Activated CD4-positive, alpha-beta T cell treated with anti-CD3 and anti-CD28 coated beads, Interleukin-2, amount 50 U/mL, for 24 hours (primary cell): ENCODE results near the gene MEPCE.

Source experiments
- DNase-seq, 2 donors: peaks; one replicate each; pipeline ENCODE4 v3.0.0-alpha.2; 2020; ENCODE audit warnings: low read depth in 1 of 2, low spot score in 1 of 2

The MEPCE gene

GRCh38 chr7:100406767-100407166 lies 22.9 kb upstream of the MEPCE start:
- DNase-seq = no peak

- peak in 1 of 2 donors; percentile 66 for DNase-seq
Measured at GRCh38 chr7:100407285-100408180, 22.1 kb upstream of the MEPCE start.

- no peak for DNase-seq
Measured at GRCh38 chr7:100411101-100411500, 18.5 kb upstream of the MEPCE start.

GRCh38 chr7:100413346-100413745 lies 16.3 kb upstream of the MEPCE start:
- no peak for DNase-seq

GRCh38 chr7:100413889-100414288 lies 15.7 kb upstream of the MEPCE start:
- no peak for DNase-seq

- DNase-seq = no peak
Measured at GRCh38 chr7:100415448-100415847, 14.2 kb upstream of the MEPCE start.

- DNase-seq = no peak
Measured at GRCh38 chr7:100418930-100419659, 10.5 kb upstream of the MEPCE start.

- DNase-seq = no peak
Measured at GRCh38 chr7:100419660-100420226, 9.9 kb upstream of the MEPCE start.

- no peak for DNase-seq
Measured at GRCh38 chr7:100423315-100423714, 6.3 kb upstream of the MEPCE start.

GRCh38 chr7:100425347-100425746 lies 4.3 kb upstream of the MEPCE start:
- DNase-seq = no peak

GRCh38 chr7:100426516-100426915 lies 3.1 kb upstream of the MEPCE start:
- no peak for DNase-seq

GRCh38 chr7:100427762-100428198 lies 1.9 kb upstream of the MEPCE start:
- DNase-seq = no peak

GRCh38 chr7:100428199-100428966 lies 1.2 kb upstream of the MEPCE start, which contains the start of gene ZCWPW1:
TSS of gene ZCWPW1 (minus strand) at chr7:100428703. CDS start at chr7:100420649, 8,054 bp downstream.
- peak; percentile 95 to 96 for DNase-seq

GRCh38 chr7:100428967-100429636 lies 529 bp upstream of the MEPCE start:
- DNase-seq = peak; percentile 100

- DNase-seq = no peak
Measured at GRCh38 chr7:100430493-100431285, 1.1 kb downstream of the MEPCE start.

- DNase-seq = no peak
Measured at GRCh38 chr7:100431286-100431735, 1.7 kb downstream of the MEPCE start.

- no peak for DNase-seq
Measured at GRCh38 chr7:100432053-100432452, 2.4 kb downstream of the MEPCE start.

GRCh38 chr7:100432621-100433275 lies 3.1 kb downstream of the MEPCE start:
- no peak for DNase-seq

GRCh38 chr7:100433276-100433591 lies 3.6 kb downstream of the MEPCE start:
- DNase-seq = no peak
